IPS-20b (cell line): Measurements from ENCODE around the gene IFIT1B.

Experiments
- H3K27ac ChIP-seq: one replicate; pipeline ENCODE4 v1.5.1; 2013; ENCODE audit warnings: low read length
- H3K27me3 ChIP-seq: 2 replicates; pipeline ENCODE4 v1.6.1; 2013; ENCODE audit warnings: mild to moderate bottlenecking, low read length, inconsistent platforms; ENCODE audit not compliant: insufficient read depth
- H3K36me3 ChIP-seq: 2 replicates; pipeline ENCODE4 v1.6.1; 2013; ENCODE audit warnings: low read depth, mild to moderate bottlenecking, inconsistent platforms, low read length, moderate library complexity; ENCODE audit not compliant: insufficient read depth
- H3K4me1 ChIP-seq: 2 replicates; pipeline ENCODE4 v1.6.1; 2013; ENCODE audit warnings: mild to moderate bottlenecking, control low read depth, inconsistent platforms, low read length, moderate library complexity; ENCODE audit not compliant: insufficient read depth
- H3K4me3 ChIP-seq: 2 replicates; pipeline ENCODE4 v1.5.1; 2013; ENCODE audit warnings: mild to moderate bottlenecking, low read length, inconsistent platforms
- H3K9ac ChIP-seq: 2 replicates; pipeline ENCODE4 v1.6.1; 2013; ENCODE audit warnings: low read depth, mild to moderate bottlenecking, inconsistent platforms, low read length, moderate library complexity
- H3K9me3 ChIP-seq: 2 replicates; pipeline ENCODE4 v1.6.1; 2013; ENCODE audit warnings: mild to moderate bottlenecking, low read depth, low read length, inconsistent platforms; ENCODE audit not compliant: insufficient read depth

Gene IFIT1B

DNA sequence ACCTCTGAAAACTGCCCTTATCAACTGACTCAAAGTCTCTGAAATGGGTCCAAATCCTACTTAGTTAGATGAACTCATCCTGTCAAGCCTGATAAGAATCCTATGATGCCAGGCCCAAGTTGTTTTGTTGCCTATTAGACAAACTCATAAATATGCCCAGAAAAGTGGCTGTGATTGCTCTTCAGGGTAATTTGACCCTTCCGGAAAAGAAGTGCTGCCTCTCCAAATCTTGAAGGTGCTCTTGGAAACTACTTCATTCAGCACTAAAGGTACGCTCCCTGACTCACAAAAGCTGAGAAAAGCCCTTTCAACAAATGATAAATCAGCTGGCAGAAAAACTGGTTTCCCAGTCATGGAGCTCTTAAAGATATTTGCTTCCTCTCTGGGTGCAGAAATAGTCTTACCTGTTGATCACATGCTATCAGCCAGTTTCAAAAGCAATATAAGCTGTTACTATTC, 43.2 kb downstream of the IFIT1B start:
- H3K9ac ChIP-seq = no peak overlapping the region
- H3K27ac ChIP-seq = no peak overlapping the region
- 0 out of 2 replicates have a peak, but pooled peaks cover 5% of the 10 kb centered on the region for H3K36me3 ChIP-seq
- peaks cover 6% of the 10 kb centered on the region for H3K27me3 ChIP-seq
- no peaks in the 10 kb centered on the region for H3K9me3 ChIP-seq
- H3K4me3 ChIP-seq = no peak overlapping the region
- peaks cover 13% of the 10 kb centered on the region for H3K4me1 ChIP-seq

DNA sequence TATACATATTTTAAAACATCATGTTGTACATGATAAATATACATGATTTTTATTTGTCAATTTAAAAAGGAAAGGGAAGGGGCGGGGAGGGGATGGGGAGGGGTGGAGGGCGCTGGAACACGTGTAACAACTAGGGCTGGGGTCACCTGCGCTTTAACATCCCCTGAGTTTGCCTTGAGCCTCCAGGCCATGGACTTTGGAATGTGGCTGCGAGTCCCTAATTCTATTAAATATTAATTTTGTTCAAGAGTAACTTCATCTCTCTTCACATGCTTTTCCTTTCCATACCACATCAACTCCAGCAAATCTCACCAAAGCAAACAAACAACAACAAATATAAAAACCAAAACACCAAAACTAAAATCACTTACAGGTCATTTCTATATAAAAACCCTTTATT, 47.1 kb downstream of the IFIT1B start:
- Histone ChIP-seq H3K4me1 (peaks cover 12% of the 10 kb centered on the region; the same call in 1 of the 2 replicates), H3K36me3 (no peaks in the 10 kb centered on the region), H3K9ac (no peak overlapping the region), H3K9me3 (no peaks in the 10 kb centered on the region), H3K4me3 (no peak overlapping the region), H3K27me3 (no peaks in the 10 kb centered on the region), H3K27ac (no peak overlapping the region)

DNA sequence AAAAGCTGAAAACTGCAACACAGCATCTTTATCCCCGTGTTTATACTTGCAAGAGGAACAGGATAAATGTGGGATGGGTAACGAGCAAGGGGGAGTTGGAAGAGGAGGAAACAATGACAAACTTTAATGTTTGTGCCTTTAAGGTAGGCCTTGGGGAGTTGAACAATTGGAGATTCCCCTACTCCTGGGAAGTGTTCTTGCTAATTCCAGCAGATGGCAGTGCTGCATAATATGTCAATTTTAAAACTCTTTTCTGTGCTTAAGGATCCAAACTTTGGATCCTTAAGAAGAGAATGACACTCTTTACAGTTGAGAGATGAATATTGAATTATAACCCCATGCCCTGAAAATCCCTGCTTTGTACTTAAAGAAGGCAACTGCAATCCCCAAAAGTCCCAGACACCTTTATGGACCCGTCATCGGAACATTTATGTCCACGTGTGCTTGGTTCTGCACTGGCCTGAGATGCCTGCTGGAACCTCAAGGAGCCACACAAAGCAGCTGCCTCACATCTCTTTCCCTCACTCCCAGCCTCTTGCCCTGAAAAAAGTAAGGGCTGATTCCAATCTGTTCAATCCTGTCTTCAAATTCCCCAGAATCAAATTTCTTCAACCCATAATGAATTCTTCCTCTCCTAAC, 48.5 kb downstream of the IFIT1B start:
- no peak overlapping the region for H3K9ac ChIP-seq
- H3K27me3 ChIP-seq = no peaks in the 10 kb centered on the region
- H3K4me3 ChIP-seq = no peak overlapping the region
- H3K27ac ChIP-seq = no peak overlapping the region
- no peaks in the 10 kb centered on the region for H3K9me3 ChIP-seq
- no peaks in the 10 kb centered on the region for H3K36me3 ChIP-seq
- H3K4me1 ChIP-seq = peaks cover 12% of the 10 kb centered on the region; the same call in 1 of the 2 replicates

DNA sequence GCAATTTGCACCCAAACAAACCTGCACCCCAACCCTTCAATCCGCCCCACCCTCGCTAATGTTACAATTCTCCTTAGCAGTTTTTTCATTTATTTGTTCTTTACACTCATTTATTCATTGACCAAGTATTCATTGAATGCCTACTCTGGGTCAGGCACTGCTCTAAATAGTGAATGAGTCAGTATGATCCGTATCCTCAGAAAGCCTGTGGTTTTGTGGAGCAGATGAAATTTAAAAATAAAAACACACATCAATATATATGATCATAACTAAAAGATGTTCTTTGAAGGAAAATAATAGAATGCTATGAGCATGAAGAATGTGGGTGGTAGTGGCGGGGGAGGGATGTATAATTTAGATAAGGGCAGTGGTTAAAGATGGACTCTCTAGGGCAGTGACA, 49.8 kb downstream of the IFIT1B start:
- no peaks in the 10 kb centered on the region for H3K27me3 ChIP-seq
- H3K27ac ChIP-seq = no peak overlapping the region
- H3K9me3 ChIP-seq = no peaks in the 10 kb centered on the region
- no peak overlapping the region for H3K4me3 ChIP-seq
- no peaks in the 10 kb centered on the region for H3K36me3 ChIP-seq
- no peak overlapping the region for H3K9ac ChIP-seq
- H3K4me1 ChIP-seq = peaks cover 12% of the 10 kb centered on the region; the same call in 1 of the 2 replicates

DNA sequence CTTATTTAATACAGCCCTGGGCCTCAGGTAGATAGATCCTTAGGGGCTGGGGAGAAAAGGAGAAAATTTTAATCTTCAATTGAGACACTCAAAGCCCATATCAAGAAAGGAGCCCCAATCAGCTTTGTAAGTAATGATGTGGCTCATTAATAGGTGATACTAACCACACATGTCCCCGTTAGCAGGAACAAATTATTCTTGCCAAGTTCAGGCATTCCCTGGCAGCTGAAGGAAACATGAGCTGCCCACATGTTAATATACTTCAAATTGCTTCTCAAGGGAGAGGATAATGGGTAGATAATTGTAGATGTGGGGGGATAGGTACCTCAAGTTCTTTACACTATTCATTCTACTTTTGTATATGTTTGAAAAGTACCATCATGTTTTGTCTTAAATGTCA, 51.0 kb downstream of the IFIT1B start:
- no peak overlapping the region for H3K4me3 ChIP-seq
- H3K4me1 ChIP-seq = peaks cover 12% of the 10 kb centered on the region; the same call in 1 of the 2 replicates
- H3K9ac ChIP-seq = no peak overlapping the region
- no peaks in the 10 kb centered on the region for H3K9me3 ChIP-seq
- no peaks in the 10 kb centered on the region for H3K36me3 ChIP-seq
- H3K27ac ChIP-seq = no peak overlapping the region
- H3K27me3 ChIP-seq = no peaks in the 10 kb centered on the region

DNA sequence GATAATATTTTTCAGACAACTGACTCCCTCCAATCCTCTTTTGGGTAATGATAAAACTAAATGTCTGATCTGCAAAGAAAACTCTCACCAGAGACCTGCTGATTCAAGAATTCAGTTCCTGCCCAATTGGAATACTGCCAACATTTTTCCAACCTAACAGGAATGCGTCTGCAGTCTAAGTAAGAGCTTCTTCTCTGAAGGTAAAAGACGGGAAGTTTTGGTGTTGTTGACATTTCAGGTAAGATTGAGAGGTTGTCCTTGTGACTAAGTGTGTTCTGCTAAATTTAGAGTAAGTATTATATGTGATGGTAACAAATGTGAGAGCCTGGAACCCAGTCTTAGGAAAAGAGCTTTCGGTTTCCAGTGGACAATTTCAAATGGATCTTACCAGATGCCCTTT, 54.1 kb downstream of the IFIT1B start:
- Histone ChIP-seq H3K9me3 (no peaks in the 10 kb centered on the region), H3K27ac (no peak overlapping the region), H3K27me3 (no peaks in the 10 kb centered on the region), H3K4me3 (no peak overlapping the region), H3K36me3 (no peaks in the 10 kb centered on the region), H3K4me1 (peaks cover 12% of the 10 kb centered on the region; the same call in 1 of the 2 replicates), H3K9ac (no peak overlapping the region)
